ENCODE results near the gene CES2.
A peak's percentile ranks its signal among the peaks of the same experiment; 100 is the strongest.
"Not testable (repeated sequence)": the region's sequence is repeated elsewhere in the genome, so short reads cannot be mapped to it uniquely, and the experiment has no call there.

The CES2 gene

DNA sequence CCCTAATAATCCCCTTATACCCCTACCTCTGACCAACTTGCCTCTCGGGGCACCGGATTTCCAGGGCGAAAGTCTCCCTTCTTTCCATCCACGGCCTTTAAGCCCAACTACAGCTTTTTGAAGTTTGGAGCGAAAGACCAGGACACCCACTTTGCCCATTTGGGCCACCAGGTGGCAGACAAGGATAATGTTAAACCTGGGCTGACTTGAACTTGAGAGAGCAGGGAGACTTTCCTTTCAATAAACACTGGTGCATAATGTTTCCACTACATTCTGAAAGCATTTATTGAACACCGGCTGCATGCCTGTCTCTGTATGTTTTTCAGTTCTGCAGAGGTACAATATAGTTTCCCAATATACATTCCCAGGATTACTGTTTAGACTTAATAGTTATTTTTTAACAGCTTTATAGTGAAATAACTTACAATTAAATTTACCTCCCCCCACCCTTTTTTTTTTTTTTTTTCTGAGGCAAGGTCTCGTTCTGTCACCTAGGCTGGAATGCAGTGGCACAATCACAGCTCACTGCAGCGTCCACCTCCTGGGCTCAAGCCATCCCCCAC, 18.9 kb downstream of the CES2 start:
- DNase-seq (ENCODE audit: low read depth), result peak; percentile 58

DNA sequence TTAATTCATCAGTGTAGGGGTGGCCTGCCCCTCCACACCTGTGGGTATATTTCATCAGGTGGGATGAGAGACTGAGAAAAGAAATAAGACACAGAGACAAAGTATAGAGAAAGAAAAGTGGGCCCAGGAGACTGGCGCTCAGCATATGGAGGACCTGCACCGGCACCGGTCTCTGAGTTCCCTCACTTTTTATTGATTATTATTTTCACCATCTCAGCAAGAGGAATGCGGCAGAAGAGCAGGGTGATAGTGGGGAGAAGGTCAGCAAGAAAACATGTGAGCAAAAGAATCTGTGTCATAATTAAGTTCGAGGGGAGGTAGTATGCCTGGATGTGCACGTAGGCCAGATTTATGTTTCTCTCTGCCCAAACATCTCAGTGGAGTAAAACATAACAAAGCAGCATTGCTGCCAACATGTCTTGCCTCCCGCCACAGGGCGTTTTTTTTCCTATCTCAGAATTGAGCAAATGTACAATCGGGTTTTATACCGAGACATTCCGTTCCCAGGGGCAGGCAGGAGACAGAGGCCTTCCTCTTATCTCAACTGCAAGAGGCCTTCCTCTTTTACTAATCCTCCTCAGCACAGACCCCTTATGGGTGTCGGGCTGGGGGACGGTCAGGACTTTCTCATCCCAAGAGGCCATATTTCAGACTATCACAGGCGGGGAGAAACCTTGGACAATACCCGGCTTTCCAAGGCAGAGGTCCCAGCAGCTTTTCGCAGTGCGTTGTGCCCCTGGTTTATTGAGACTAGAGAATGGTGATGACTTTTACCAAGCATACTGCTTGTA, 20.2 kb downstream of the CES2 start:
- DNase-seq (ENCODE audit: low read depth), result not testable (repeated sequence)

DNA sequence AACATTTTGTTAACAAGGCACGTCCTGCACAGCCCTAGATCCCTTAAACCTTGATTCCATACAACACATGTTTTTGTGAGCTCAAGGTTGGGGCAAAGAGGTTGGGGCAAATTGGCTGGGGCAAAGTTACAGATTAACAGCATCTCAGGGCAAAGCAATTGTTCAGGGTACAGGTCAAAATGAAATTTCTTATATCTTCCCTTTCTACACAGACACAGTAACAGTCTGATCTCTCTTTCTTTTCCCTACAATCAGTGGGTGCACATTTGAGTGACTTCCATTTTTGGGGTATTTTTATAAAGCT, 20.8 kb downstream of the CES2 start:
- DNase-seq (ENCODE audit: low read depth), result not testable (repeated sequence)

DNA sequence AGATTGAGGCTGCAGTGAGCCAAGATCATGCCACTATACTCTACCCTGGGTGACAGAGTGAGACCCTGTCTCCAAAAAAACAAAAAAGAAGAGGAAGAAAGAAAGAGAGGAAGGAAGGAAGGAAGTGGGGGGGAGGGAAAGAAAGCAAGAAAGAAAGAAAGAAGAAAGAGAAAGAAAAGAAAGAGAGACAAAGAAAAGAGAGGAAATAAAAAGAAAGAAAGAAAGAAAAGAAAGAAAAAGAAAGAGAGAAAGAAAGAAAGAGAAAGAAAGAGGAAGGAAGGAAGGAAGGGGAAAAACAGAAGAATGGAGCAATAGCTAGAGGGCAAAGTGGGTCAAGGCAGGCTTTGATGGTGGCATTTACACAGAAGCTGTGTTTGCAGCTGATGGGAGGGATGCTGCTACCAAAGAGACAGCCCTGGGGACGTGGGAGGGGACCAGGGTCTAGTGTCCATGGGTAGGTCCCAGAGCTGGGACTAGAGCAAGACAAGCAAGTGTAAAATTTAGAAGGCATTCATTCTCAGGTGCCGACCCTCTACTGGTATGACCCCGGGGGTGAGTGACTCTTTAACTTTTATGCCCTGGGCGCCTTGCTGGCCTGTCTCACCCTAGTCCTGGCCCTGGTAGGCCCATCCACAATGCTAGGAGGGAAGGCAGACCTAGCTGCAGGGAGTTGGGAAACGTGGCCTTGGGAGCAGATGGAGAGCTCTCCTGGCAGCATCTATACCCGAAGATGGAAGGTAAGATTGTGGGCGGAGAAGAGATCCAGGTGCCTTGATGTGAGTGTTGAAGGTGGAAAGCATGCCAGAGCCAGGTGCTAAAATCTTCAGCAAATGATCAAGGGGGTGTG, 23.8 kb downstream of the CES2 start:
- no peak for DNase-seq (ENCODE audit: low read depth)

DNA sequence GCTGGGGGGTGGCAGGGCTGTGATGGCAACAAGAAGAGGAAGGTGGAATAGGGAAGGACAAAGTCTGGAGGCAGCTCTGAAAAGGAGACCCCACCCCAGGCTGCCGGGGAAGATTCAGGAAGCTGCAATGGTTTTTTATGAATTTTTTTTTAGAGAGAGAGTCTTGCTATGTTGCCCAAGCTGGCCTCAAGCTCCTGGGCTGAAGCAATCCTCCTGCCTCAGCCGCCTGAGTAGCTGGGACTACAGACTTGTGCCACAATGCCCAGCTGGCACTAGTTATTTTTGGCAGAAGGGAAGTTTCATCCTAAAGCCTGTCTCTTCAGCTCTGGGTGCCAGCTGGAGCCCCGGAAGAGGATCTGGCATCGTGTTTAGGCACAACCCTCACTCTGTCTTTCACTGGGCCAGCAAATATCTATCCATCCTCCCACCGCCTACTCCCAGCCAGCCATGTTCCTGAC, 24.4 kb downstream of the CES2 start:
- no peak for DNase-seq (ENCODE audit: low read depth)

DNA sequence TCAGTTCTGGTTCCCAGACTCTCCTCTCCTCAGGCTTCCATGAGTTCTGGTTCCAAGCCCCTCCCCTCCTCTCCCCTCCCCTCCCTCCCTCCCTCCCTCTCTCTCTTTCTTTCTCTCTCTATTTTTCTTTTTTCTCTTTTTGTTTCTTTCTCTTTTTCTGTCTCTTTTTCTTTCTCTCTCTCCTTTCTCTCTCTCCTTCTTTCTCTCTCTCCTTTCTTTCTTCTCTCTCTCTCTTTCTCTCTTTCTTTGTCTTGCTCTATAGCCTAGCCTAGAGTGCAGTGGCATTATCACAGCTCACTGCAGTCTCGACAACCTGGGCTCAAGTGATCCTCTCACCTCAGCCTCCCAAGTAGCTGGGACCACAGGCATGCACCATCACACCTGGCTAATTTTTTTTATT, 25.0 kb downstream of the CES2 start:
- no peak for DNase-seq (ENCODE audit: low read depth)

DNA sequence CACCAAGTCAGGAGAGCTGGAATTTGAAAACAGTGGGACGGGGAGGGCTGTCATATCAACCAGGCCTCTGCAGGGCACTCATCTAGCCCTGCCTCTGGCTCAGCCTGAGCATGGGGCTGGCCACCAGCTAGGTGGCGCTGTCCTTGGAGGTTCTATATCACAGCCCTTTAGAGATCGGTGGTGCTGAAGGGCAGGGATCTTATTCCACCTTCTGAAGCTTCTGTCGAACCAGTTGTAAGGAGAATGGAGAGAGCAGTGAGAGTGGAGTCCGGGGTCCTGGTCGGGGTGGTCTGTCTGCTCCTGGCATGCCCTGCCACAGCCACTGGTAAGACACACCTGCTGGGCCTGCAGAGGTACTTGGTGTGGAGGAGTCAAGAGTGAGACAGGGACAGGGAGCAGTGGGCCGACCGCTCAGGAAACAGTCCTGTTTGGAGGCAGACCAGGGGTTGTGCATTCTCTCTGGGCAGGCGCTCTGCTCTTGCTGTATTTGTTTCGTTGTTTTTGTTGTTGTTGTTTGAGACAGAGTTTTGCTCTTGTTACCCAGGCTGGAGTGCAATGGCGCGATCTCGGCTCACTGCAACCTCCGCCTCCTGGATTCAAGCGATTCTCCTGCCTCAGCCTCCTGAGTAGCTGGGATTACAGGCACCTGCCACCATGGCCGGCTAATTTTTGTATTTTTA, 25.9 kb downstream of the CES2 start, which contains the start of gene CES3:
CES3 (plus strand) TSS at position 202 of the 680 bp plus-strand sequence; CDS start at position 244, 42 bp downstream.
- DNase-seq (ENCODE audit: low read depth), result peak; percentile 36

DNA sequence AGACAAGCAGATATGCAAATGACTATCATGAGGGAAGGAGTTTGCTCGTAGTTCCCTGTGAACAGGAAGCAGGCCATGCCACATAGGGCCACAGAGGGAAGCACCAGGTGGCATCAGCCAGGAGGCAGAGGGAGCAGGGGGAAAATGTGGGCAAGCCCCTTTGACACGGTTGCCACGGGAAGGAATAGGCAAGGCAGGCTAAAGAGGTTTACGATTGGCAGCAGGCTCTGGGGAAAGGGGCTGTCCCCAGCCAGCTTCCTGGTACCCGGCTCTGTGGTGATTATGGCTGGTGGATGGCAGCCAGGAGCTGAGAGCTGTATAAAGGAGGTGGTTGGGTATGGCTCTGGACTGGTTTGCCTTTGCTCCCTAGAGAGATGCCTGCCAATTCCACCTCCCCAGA, 26.6 kb downstream of the CES2 start:
- no peak for DNase-seq (ENCODE audit: low read depth)

DNA sequence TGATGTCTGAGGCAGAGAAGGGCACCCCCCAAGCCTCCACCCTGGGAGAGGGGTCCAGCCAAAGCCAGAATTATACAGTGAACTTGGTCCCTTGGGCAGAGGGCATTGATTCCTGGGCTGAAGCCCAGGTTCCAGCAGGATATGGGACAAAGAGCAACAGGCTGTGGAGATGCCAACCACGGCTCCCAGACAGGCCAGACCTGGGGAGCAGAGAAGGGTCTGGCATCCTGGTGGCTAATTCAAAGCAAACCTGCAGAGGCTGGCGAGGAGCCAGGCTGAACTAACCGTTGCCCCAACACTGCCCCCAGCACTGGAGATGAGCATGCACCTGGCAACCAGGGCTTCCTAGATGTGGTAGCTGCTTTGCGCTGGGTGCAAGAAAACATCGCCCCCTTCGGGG, 28.7 kb downstream of the CES2 start:
- DNase-seq (ENCODE audit: low read depth), result no peak

DNA sequence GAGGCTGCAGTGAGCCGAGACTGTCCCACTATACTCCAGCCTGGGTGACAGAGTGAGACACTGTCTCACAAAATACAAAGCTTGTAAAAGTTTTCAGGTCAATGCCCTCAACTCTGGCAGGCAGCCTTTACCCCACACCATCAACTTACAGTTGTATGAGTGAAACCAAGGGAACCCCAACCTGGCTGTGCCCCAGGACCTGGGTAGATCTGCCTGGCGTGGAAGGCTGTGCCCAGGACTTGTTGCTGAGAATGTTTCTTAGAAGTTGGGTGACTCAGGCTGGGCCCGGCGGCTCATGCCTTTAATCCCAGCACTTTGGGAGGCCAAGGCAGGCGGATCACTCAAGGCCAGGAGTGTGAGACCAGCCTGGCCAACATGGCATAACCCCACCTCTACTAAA, 33.5 kb downstream of the CES2 start:
- no peak for DNase-seq (ENCODE audit: low read depth)

DNA sequence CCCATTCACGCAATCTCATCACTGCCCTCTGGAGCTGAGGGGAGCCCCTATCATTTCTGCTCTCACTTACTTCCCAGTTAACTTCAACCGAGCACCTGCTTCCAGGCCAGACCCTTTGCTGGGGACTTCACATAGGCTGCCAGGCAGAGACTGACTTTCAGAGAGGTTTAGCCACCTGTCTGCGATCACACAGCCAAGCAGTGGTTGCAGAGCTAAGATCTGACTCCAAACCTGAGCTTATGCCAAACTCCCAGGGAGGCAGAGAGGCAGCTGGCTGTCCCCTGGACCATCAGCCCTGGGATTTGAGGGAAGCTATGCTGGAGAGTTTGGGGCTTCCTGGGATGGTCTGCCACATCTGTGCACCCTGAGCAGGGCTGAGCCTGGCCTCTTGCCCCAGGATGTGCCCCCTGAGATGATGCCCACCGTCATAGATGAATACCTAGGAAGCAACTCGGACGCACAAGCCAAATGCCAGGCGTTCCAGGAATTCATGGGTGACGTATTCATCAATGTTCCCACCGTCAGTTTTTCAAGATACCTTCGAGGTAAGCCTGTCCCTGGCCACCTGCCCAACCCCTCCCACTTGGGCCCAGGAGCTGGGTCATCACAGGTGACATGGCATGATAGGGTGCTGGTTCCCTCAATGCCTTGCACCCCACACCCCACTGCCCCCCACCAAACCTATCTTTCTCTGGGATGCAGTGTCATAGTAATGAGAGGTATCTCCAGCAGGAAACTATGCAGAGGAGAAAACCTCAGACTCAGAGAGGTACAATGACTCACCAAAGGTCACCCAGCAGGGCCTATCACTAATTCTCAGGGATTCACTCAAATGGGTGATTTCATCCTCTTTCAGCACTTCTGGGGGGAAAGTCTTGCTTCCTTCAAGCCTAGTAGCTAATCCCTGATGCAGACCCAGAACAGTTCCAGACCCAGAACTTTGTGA, 35.7 kb downstream of the CES2 start:
- DNase-seq (ENCODE audit: low read depth), result no peak

DNA sequence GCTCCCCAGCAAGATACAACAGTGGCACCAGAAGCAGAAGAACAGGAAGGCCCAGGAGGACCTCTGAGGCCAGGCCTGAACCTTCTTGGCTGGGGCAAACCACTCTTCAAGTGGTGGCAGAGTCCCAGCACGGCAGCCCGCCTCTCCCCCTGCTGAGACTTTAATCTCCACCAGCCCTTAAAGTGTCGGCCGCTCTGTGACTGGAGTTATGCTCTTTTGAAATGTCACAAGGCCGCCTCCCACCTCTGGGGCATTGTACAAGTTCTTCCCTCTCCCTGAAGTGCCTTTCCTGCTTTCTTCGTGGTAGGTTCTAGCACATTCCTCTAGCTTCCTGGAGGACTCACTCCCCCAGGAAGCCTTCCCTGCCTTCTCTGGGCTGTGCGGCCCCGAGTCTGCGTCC, 37.7 kb downstream of the CES2 start:
- no peak for DNase-seq (ENCODE audit: low read depth)

DNA sequence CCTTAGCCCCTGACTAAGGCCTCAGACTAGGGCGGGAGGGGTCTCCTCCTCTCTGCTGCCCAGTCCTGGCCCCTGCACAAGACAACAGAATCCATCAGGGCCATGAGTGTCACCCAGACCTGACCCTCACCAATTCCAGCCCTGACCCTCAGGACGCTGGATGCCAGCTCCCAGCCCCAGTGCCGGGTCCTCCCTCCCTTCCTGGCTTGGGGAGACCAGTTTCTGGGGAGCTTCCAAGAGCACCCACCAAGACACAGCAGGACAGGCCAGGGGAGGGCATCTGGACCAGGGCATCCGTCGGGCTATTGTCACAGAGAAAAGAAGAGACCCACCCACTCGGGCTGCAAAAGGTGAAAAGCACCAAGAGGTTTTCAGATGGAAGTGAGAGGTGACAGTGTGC, 38.4 kb downstream of the CES2 start:
- no peak for DNase-seq (ENCODE audit: low read depth)

DNA sequence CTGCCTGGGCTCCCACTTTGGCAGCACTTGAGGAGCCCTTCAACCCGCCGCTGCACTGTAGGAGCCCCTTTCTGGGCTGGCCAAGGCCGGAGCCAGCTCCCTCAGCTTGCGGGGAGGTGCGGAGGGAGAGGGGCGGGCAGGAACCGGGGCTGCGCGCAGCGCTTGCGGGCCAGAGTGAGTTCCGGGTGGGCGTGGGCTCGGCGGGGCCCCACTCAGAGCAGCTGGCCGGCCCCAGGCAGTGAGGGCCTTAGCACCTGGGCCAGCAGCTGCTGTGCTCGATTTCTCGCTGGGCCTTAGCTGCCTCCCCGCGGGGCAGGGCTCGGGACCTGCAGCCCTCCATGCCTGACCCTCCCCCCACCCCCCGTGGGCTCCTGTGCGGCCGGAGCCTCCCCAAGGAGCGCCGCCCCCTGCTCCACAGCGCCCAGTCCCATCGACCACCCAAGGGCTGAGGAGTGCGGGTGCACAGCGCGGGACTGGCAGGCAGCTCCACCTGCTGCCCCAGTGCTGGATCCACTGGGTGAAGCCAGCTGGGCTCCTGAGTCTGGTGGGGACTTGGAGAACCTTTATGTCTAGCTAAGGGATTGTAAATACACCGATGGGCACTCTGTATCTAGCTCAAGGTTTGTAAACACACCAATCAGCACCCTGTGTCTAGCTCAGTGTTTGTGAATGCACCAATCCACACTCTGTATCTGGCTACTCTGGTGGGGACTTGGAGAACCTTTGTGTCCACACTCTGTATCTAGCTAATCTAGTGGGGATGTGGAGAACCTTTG, 39.0 kb downstream of the CES2 start:
- not testable (repeated sequence) for DNase-seq (ENCODE audit: low read depth)

DNA sequence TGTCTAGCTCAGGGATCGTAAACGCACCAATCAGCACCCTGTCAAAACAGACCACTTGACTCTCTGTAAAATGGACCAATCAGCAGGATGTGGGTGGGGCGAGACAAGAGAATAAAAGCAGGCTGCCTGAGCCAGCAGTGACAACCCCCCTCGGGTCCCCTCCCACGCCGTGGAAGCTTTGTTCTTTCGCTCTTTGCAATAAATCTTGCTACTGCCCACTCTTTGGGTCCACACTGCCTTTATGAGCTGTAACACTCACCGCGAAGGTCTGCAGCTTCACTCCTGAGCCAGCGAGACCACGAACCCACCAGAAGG, 39.6 kb downstream of the CES2 start:
- not testable (repeated sequence) for DNase-seq (ENCODE audit: low read depth)

DNA sequence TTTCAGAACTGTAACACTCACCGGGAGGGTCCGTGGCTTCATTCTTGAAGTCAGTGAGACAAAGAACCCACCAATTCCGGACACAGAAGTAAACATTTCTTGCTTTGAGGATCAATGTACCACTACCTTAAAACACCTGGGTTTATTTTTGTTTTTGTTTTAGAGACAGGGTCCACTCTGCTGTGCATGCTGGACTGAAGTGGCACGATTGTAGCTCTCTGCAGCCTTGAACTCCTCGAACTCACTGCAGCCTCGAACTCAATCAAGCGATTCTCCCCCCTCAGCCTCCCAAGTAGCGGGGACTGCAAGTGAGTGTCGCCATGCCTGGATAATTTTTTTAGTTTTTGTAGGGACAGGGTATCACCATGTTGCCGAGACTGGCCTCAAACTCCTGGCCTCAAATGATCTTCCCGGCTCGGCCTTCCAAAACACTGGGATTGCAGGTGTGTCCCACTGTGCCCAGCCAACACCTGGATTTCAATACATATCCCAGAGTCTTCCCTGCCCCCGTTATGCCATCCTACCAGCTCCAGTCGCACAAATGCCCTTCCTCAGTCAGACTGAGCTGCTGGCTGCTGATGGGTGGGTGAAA, 40.1 kb downstream of the CES2 start:
- DNase-seq (ENCODE audit: low read depth), result no peak

DNA sequence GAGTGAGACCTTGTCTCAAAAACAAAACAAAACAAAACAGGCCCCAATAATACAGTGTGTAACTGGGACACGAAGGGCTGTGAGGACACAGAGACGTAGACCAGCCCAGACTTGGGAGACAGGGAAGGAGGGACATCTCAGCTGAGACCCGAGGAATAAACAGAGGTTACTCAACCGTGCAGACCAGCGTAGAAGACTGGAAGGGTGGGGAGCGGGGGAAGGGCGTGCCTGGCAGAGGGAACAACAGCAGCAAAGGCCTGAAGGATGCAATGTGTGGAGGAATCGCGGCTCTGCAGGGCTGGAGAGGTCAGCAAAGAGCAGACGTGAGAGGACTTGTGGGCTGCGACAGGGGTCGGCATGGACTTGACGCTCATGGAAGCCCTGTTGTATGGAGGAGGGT, 41.4 kb downstream of the CES2 start:
- no peak for DNase-seq (ENCODE audit: low read depth)

DNA sequence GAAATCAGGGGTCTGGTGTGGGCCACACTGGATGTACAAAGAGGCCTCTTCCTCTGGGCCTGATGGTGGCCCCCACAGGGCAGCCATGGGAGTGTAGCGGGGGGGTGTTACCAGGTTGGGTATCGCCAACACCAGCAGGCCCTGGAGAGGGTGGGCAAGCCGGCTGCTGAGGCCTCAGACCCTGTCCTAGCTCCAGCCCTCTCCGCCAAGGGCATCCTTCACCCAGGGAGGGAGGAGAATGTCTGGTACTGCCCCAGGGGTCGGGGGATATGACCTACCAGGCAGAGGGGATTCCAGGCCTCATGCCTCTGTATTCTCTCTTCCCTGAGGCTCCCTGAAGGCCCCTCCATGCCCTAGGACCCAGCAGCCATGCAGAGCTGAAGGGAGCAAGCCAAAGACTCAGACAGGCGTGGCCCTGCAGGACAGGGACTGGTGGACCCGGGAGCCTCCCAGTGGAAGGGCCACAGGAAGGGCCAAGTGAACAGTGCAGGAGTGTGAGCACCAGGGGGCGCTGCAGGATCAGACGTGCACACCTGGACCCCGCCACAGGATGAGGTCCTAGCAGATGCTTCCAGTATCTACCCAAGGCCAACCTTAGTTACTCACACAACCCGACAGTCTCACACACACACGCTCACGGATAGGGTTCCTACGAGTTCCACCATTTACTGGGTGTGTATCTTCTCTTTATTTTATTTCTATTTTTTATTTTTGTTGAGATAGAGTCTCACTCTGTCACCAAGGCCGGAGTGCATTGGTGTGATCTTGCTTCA, 42.2 kb downstream of the CES2 start:
- peak; percentile 76 for DNase-seq (ENCODE audit: low read depth)

DNA sequence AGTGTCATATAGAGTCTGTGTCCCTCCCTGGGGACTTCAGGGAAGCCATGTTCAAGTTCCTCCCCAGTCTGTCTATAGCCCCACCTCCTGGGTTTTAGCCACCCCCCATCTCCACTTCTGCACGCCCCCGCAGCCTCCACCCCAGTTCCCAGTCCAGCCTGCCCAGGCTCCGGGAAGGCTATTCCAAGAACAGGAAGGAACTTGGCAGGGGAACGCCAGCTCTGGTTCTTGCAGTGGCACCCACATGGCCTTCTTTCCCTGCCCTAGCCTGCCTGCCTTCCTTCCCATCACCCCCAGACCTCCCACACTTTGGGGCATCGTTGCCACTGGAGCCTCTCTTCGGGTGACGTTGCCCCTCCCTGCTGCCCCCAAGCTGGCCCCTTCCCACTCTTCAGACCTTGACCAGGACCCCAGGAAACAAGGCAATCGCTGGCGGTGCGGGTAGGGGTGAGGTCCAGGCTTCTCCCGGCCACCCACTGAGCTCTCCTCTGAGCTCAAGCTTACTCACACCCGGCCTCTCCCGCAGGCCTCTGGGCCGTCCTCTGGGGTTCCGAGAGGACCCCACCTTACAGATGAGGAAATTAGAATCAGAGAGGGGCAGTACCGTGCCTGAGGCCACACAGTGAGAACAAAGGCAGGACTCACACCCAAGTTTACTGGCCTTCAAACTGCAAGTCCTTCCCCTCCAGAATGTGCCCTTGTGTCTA, 43.8 kb downstream of the CES2 start:
- no peak for DNase-seq (ENCODE audit: low read depth)
